Measurements from ENCODE around the gene HINFP.

HINFP gene

GRCh38 chr11:119144825-119145486 lies 23.6 kb downstream of the HINFP start:
- TF ChIP-seq, protein P1, sequence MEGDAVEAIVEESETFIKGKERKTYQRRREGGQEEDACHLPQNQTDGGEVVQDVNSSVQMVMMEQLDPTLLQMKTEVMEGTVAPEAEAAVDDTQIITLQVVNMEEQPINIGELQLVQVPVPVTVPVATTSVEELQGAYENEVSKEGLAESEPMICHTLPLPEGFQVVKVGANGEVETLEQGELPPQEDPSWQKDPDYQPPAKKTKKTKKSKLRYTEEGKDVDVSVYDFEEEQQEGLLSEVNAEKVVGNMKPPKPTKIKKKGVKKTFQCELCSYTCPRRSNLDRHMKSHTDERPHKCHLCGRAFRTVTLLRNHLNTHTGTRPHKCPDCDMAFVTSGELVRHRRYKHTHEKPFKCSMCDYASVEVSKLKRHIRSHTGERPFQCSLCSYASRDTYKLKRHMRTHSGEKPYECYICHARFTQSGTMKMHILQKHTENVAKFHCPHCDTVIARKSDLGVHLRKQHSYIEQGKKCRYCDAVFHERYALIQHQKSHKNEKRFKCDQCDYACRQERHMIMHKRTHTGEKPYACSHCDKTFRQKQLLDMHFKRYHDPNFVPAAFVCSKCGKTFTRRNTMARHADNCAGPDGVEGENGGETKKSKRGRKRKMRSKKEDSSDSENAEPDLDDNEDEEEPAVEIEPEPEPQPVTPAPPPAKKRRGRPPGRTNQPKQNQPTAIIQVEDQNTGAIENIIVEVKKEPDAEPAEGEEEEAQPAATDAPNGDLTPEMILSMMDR (IDR thresholded peaks at IDR 0.05): peak; percentile 64
- TF ChIP-seq ZFX (IDR thresholded peaks at IDR 0.05; ENCODE audit: borderline replicate concordance): no peak
- H3K27ac ChIP-seq: no peak overlapping the region

- no peak for TF ChIP-seq ZFX (IDR thresholded peaks at IDR 0.05; ENCODE audit: borderline replicate concordance)
- TF ChIP-seq, protein P1 (IDR thresholded peaks at IDR 0.05): no peak
- H3K27ac ChIP-seq: no peak overlapping the region
These were observed 24.2 kb downstream of the HINFP start for GRCh38 chr11:119145551-119145950.

DNA sequence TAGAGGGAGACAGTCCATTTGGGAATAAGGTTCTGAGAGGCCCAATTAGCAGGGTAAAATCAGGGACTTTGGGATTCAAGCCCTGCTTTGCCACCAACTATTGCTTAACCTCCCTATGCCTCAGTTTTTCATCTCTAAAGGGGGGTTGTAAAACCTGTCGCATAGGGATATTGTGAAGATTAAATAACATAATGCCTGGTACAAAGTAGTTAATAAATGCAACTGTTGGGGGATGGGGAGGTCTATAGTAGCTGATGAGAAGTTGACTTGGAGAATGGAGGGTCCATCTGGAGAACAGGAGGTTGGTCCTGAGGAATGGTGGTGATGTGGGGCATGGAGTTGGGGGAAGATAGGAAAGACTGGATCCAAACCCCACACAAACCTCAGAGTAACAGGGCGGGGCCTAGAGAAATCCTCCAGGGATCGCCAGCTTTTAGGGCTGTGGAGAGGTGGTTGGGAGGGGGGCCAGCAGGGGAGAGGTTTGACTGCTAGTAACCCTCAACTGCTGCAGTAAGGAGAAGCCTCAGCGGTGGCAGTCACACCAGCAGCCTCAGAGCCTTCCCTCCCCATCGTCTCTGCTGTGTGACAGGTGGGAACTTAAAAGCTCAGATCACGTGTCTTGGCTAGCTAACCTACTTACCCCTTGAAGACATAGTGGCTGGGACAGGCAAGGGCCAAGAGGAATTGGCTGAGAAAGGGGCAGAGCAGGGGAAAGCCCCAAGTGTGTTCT lies 26.4 kb downstream of the HINFP start:
- no peak overlapping the region for H3K27ac ChIP-seq

DNA sequence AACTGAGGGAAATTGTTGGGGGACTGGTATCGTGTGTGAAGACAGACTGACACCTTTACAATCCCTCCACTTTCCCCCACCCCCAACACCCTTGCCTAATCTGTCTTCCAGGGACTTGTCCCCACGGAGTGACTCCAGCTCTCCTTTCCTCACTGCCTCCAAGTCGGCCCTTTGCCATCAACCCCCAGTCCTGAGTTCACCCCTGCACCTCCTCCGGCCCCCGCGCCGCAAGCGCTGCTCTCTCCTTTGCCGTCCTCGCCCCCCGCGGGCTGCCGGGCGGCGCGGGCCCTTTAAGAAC lies 27.3 kb downstream of the HINFP start:
- H3K27ac ChIP-seq: no peak overlapping the region
- TF ChIP-seq, protein P1 (IDR thresholded peaks at IDR 0.05): no peak
- TF ChIP-seq ZFX (IDR thresholded peaks at IDR 0.05; ENCODE audit: borderline replicate concordance): no peak

More for the DNA sequence above, 26.4 kb downstream of the HINFP start:
- TF ChIP-seq ZFX (IDR thresholded peaks at IDR 0.05; ENCODE audit: borderline replicate concordance): no peak
- TF ChIP-seq, protein P1 (IDR thresholded peaks at IDR 0.05): no peak

DNA sequence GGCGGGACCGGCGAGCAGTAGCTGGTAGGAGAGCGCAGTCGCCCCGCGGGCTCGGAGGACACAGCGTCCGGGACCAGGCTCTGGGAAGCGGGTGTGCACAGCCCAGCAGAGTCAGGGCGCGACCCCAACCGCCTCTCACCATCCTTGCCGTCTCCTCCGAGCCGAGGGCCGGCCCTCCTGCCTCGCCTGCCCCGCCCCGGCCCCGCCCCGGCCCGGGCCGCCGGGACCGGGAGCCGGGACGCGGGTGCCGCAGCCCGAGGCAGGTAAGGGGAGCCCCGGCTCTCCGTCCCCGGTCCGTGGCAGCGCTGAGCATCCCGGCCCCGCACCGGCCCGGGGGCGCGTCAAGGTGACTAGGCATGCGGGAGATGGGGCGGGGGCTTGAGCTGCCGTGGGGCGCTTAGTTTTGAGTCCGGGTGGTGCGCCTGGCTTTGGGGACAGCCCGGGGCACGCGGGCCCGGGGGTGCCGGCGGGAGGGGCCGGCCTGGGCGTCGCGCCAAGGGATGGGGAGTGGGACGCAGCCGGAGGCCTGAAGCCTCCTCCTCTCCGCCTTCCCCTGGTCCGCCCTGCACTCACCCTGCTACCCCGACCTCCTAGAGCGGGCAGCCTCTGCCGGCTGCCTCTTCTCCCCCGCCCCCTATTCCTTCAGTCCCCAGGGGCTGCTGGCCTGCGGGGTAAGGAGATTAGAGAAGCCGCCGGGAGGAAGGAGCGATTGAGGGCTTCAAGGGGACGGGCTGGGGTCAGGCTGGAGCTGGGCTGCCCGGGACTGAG lies 27.8 kb downstream of the HINFP start, which contains the start of gene ABCG4:
Gene ABCG4, plus strand, starts transcription at position 35 of the 768 bp plus-strand sequence. CDS start 914 bp downstream, outside the sequence.
- TF ChIP-seq, protein P1 (IDR thresholded peaks at IDR 0.05): no peak
- TF ChIP-seq ZFX (IDR thresholded peaks at IDR 0.05; ENCODE audit: borderline replicate concordance): no peak
- no peak within 1 kb of the TSS for H3K27ac ChIP-seq

DNA sequence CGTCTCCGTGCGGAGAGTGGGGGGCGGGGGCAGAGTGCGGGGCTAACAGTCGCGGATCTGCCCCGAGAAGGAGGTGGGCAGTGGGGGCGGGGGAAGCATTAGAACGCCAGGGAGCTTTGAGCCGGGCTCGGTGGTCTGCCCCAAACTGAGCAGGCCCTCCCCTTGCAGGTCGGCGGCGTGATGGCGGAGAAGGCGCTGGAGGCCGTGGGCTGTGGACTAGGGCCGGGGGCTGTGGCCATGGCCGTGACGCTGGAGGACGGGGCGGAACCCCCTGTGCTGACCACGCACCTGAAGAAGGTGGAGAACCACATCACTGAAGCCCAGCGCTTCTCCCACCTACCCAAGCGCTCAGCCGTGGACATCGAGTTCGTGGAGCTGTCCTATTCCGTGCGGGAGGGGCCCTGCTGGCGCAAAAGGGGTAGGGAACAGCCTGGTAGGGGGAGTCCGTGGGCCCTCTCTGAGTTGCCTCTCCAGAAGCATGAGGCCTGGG lies 28.5 kb downstream of the HINFP start:
- no peak overlapping the region for H3K27ac ChIP-seq
- TF ChIP-seq, protein P1 (IDR thresholded peaks at IDR 0.05): no peak
- no peak for TF ChIP-seq ZFX (IDR thresholded peaks at IDR 0.05; ENCODE audit: borderline replicate concordance)

Measured in 22Rv1 (cell line).